GM10266 (cell line): ENCODE data around the gene TTC29.
"Not testable (repeated sequence)": the region's sequence is repeated elsewhere in the genome, so short reads cannot be mapped to it uniquely, and the experiment has no call there.

Source experiments
- DNase-seq: peaks from one replicate; pipeline ENCODE4 v3.0.0; 2012; ENCODE audit errors: extremely low spot score
- TF ChIP-seq, protein P1 (sequence below): IDR thresholded peaks from 2 replicates; pipeline ENCODE4 v1.5.1; 2012; ENCODE audit warnings: mild to moderate bottlenecking, low read depth; ENCODE audit not compliant: control insufficient read depth, insufficient read depth; ENCODE audit errors: missing control alignments

TTC29 gene

DNA sequence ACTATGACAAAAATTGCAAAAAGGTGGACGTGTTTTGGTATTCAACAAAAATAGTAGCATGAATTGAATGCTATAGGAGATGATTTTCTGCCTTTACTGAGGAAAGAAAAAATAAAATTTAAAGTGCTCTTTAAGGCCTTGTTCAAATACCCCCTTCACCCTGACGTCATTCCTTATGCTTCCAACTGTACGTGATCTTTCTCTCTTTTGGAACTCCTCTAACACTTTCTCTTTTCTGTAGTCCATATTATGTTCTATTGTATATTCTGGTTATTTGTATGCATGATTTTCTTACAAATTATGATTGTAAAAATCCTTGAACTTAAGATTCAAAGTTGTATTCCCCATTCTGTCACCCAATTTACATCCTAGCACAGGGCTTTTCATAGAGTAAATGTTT, 206.5 kb downstream of the TTC29 start:
- no peak for DNase-seq
- TF ChIP-seq, protein P1, sequence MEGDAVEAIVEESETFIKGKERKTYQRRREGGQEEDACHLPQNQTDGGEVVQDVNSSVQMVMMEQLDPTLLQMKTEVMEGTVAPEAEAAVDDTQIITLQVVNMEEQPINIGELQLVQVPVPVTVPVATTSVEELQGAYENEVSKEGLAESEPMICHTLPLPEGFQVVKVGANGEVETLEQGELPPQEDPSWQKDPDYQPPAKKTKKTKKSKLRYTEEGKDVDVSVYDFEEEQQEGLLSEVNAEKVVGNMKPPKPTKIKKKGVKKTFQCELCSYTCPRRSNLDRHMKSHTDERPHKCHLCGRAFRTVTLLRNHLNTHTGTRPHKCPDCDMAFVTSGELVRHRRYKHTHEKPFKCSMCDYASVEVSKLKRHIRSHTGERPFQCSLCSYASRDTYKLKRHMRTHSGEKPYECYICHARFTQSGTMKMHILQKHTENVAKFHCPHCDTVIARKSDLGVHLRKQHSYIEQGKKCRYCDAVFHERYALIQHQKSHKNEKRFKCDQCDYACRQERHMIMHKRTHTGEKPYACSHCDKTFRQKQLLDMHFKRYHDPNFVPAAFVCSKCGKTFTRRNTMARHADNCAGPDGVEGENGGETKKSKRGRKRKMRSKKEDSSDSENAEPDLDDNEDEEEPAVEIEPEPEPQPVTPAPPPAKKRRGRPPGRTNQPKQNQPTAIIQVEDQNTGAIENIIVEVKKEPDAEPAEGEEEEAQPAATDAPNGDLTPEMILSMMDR: no peak

DNA sequence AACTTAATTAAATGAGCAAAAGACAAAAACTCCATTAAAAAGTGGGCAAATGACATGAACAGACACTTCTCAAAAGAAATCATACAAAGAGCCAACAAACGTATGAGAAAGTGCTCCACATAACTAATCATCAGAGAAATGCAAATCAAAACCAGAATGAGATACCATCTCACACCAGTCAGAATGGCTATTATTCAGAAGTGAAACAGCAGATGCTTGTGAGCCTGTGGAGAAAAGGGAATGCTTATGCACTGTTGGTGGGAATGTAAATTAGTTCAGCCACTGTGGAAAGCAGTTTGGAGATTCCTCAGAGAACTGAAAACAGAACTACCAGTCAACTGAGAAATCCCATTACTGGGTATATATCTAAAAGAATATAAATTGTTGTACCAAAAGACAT, 222.1 kb downstream of the TTC29 start:
- not testable (repeated sequence) for DNase-seq

DNA sequence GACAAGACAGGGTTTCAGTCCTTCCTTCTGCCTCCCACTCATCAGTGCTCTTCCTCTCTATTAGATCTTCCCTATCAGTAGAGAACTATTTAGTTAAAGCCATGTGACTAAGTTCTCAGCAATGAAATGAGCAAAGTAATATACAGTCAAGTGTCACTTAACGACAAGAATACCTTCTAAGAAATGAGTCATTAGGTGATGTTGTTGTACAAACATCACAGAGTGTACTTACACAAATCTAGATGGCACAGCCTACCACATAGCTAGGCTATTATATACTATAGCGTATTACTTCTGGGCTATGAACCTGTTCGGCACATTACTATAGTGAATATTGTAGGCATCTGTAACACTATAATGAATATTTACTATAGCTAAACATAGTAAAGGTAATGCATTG, 235.7 kb downstream of the TTC29 start:
- no peak for DNase-seq
- TF ChIP-seq, protein P1: no peak

DNA sequence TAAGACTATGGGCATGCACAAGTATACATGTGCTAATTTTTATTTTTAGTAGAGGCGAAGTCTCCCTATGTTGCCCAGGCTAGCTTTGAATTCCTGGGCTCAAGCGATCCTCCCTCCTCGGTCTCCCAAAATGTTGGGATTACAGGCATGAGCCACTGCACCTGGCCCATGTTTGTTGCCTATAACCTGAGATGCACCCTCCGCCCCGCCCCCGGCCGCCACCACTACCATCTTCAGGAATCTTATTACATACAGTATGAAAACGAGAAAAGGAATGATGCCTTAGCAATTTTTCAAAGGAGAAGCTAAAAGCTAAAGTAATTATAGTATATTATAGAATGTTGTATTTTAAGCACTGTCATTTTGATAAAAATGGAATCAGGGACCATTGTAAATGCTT, 245.8 kb downstream of the TTC29 start:
- TF ChIP-seq, protein P1: no peak
- DNase-seq: no peak

DNA sequence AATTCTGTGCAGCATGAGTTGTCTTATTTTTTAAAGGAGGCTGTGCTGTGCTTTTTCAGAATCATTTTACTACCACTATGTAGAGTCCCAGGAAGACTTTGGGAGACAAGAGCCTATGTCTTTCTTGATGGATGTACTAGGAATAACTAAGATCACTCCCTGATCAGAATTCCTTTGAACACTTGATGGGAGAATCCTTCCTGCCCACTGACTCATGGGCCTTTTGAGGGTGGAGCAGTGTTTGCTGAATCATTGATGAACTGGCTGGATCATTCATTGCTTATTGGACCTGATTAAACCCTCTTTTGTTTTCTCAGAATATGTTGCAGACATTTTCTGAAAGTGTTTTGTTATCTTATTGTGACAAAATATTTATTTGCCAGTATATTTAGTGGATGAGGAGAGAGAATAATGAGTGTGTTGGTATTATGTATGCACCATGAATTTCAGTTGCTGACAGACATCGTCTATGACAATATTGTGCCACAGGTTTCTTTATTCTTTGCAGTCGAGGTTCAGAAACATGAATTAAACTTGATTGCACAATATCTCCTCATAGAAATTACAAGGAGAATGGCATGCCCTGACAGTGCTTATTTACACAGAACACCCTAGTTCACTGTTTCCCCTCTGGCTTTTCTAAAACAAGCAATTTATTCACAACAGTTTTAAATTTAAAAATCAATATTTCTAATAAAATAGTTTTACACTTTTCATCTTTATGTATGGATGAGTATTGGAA, 270.7 kb downstream of the TTC29 start:
- DNase-seq: no peak
- TF ChIP-seq, protein P1: no peak

DNA sequence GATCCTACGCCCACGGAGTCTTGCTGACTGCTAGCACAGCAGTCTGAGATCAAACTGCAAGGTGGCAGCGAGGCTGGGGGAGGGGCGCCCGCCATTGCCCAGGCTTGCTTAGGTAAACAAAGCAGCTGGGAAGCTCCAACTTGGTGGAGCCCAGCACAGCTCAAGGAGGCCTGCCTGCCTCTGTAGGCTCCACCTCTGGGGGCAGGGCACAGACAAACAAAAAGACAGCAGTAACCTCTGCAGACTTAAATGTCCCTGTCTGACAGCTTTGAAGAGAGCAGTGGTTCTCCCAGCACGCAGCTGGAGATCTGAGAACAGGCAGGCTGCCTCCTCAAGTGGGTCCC, 281.7 kb downstream of the TTC29 start:
- DNase-seq: not testable (repeated sequence)

DNA sequence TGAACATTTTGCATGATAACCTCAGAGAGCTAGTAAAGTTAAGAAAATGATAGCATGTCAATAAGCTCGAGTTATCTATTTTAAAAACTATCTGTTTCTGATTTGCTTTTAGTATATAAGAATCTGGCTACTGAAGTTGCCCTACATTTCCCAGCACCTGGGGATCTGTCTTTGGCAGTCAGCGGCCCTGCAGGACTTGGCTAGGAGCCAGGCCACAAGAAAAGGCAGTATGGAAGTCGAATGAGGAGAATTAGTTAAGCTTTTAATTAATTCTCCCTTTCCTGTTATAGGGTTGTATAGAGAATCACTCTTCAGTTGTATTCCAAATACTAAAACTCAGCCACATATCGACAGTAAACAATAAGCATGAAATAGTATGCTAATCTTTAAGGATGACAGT, 284.3 kb downstream of the TTC29 start:
- TF ChIP-seq, protein P1: no peak
- DNase-seq: no peak
